ENCODE results near the gene KRTAP27-1. TPM values are rescaled to one million over a fixed set of nuclear protein-coding genes. Genes with fewer than 3 reads are reported as not detected.

The KRTAP27-1 gene
- total RNA-seq, 1 experiment from 2014 or later = not detected

DNA sequence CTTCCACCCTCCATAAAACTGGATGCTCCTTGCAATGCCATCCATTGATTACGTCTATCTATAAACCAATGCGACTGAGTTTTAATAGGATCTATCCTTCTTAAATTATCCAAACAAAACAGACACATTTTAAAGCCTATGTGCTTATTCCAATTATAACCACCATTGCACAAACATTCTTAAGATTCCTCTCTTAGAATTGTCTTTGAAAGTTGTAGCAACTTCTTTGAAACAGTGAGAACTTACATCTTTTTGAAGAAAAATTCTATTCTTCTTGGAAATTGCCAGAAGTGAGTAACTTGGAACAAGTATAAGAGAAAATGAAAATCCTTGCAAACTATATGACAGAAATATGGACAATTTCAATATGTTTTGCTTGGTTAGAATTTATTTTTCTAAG, 17.3 kb downstream of the KRTAP27-1 start, which contains the start of gene KRTAP26-1:
KRTAP26-1 (minus strand) TSS at position 101 of the 400 bp plus-strand sequence. CDS start 280 bp downstream, outside the sequence.
- Histone ChIP-seq H3K79me2 (ENCODE audit: insufficient read depth, low read length) (no peaks in the 10 kb centered on the region), H3K36me3 (ENCODE audit: control insufficient read depth in 1 of 2, insufficient read depth in 2 of 2, low read length in 2 of 2) (no peaks in the 10 kb centered on the region), H3K4me1 (ENCODE audit: control insufficient read depth in 1 of 2, insufficient read depth in 2 of 2, low read length in 2 of 2) (no peaks in the 10 kb centered on the region), H2AFZ (ENCODE audit: low read depth, low read length, poor library complexity, severe bottlenecking) (no peak within 1 kb of the TSS), H3K9ac (ENCODE audit: low read length) (no peak within 1 kb of the TSS), H3K27ac (ENCODE audit: low read depth, low read length) (no peak within 1 kb of the TSS), H3K27me3 (ENCODE audit: insufficient read depth, low read length) (no peaks in the 10 kb centered on the region), H3K9me3 (ENCODE audit: control insufficient read depth in 1 of 2, insufficient read depth in 1 of 2, low read depth in 1 of 2, low read length in 2 of 2) (peaks cover 10 to 26% of the 10 kb centered on the region in 2 experiments; a peak in 3 of 4 replicates), H3K4me2 (ENCODE audit: low read length) (no peak within 1 kb of the TSS), H4K20me1 (ENCODE audit: insufficient read depth) (no peaks in the 10 kb centered on the region), H3K4me3 (replicated peaks in 1 of 2; ENCODE audit: low read depth in 1 of 2, low read length in 2 of 2) (no peak within 1 kb of the TSS), H3K9me2 (ENCODE audit: insufficient read depth) (no peaks in the 10 kb centered on the region)
- ATAC-seq (no peak), DNase-seq (ENCODE audit: low read depth, low spot score) (no peak)
- intact Hi-C loops (cut with micrococcal nuclease) = no loop called here
- no TSS peak for BruUV-seq (replicated peaks)
- RAD21 ChIA-PET (ENCODE audit: low non-redundant PET in 1 of 2, low total read pairs in 2 of 2, uncharacterized antibody in 2 of 2, unreplicated experiment in 2 of 2) = no interaction called here
- TF ChIP-seq, protein P1, sequence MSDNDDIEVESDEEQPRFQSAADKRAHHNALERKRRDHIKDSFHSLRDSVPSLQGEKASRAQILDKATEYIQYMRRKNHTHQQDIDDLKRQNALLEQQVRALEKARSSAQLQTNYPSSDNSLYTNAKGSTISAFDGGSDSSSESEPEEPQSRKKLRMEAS (IDR thresholded peaks at IDR 0.05) = no peak
- no peak for TF ChIP-seq POLR2AphosphoS5 (IDR thresholded peaks at IDR 0.05; ENCODE audit: low read depth, low read length)
- TF ChIP-seq YY1 (IDR thresholded peaks at IDR 0.05; ENCODE audit: extremely low read depth, insufficient replicate concordance, low read depth, low read length) = no peak
- TF ChIP-seq CBX3 (IDR thresholded peaks at IDR 0.05; ENCODE audit: low read depth) = no peak
- TF ChIP-seq ZNF274 (IDR thresholded peaks at IDR 0.05; ENCODE audit: low read depth, low read length) = no peak
- TF ChIP-seq RAD21 (IDR thresholded peaks at IDR 0.05; ENCODE audit: low read depth) = no peak
- no peak for TF ChIP-seq FOSL1 (IDR thresholded peaks at IDR 0.05; ENCODE audit: low read depth)
- no peak for TF ChIP-seq SRF (IDR thresholded peaks at IDR 0.05; ENCODE audit: low read depth)
- no peak for TF ChIP-seq SIN3A (IDR thresholded peaks at IDR 0.05; ENCODE audit: low read depth)
- no peak for TF ChIP-seq JUND (IDR thresholded peaks at IDR 0.05)
- no peak for TF ChIP-seq EZH2 (IDR thresholded peaks at IDR 0.05)
- POLR2A ChIA-PET = no interaction called here
- CTCF ChIA-PET = no interaction called here

DNA sequence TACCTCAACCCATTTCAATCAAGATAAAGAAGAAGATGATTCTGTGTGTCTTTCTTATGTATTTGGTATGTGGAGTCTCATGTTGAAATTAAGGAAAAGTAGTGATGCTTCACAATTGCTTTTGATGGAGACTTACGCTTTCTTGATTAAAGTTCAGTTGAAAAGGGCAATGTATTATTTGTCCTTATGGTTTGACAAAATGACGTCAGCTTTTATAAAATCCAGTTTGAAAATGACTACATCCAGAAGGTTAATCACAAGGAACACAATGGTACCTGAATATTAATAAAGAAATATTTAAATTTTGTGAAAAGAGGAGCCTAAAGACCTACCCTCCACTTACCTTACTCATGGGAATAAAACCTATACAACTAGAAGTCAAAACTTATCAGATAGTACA, 21.8 kb downstream of the KRTAP27-1 start:
- Histone ChIP-seq H3K4me3 (replicated peaks in 1 of 2; ENCODE audit: low read depth in 1 of 2, low read length in 2 of 2) (no peak overlapping the region), H3K9me2 (ENCODE audit: insufficient read depth) (no peaks in the 10 kb centered on the region), H3K79me2 (ENCODE audit: insufficient read depth, low read length) (no peaks in the 10 kb centered on the region), H3K9ac (ENCODE audit: low read length) (no peak overlapping the region), H3K27ac (ENCODE audit: low read depth, low read length) (no peak overlapping the region), H3K4me1 (ENCODE audit: control insufficient read depth in 1 of 2, insufficient read depth in 2 of 2, low read length in 2 of 2) (no peaks in the 10 kb centered on the region), H2AFZ (ENCODE audit: low read depth, low read length, poor library complexity, severe bottlenecking) (no peak overlapping the region), H3K27me3 (ENCODE audit: insufficient read depth, low read length) (no peaks in the 10 kb centered on the region), H3K4me2 (ENCODE audit: low read length) (no peak overlapping the region), H4K20me1 (ENCODE audit: insufficient read depth) (no peaks in the 10 kb centered on the region), H3K36me3 (ENCODE audit: control insufficient read depth in 1 of 2, insufficient read depth in 2 of 2, low read length in 2 of 2) (no peaks in the 10 kb centered on the region), H3K9me3 (ENCODE audit: control insufficient read depth in 1 of 2, insufficient read depth in 1 of 2, low read depth in 1 of 2, low read length in 2 of 2) (peaks cover 14 to 30% of the 10 kb centered on the region in 2 experiments; a peak in 3 of 4 replicates)
- CTCF ChIA-PET = no interaction called here
- intact Hi-C loops (cut with micrococcal nuclease) = no loop called here
- DNase-seq (ENCODE audit: low read depth, low spot score) (no peak), ATAC-seq (no peak)
- no TSS peak for BruUV-seq (replicated peaks)
- RAD21 ChIA-PET (ENCODE audit: low non-redundant PET in 1 of 2, low total read pairs in 2 of 2, uncharacterized antibody in 2 of 2, unreplicated experiment in 2 of 2) = no interaction called here
- POLR2A ChIA-PET = no interaction called here
- TF ChIP-seq JUND (IDR thresholded peaks at IDR 0.05) (no peak), FOSL1 (IDR thresholded peaks at IDR 0.05; ENCODE audit: low read depth) (no peak), POLR2AphosphoS5 (IDR thresholded peaks at IDR 0.05; ENCODE audit: low read depth, low read length) (no peak), SIN3A (IDR thresholded peaks at IDR 0.05; ENCODE audit: low read depth) (no peak), EZH2 (IDR thresholded peaks at IDR 0.05) (no peak), EZH2phosphoT487 (IDR thresholded peaks at IDR 0.05; ENCODE audit: borderline replicate concordance) (no peak), YY1 (IDR thresholded peaks at IDR 0.05; ENCODE audit: extremely low read depth, insufficient replicate concordance, low read depth, low read length) (no peak), ELF1 (IDR thresholded peaks at IDR 0.05; ENCODE audit: borderline replicate concordance, low read depth) (no peak), SRF (IDR thresholded peaks at IDR 0.05; ENCODE audit: low read depth) (no peak), POLR2A (IDR thresholded peaks at IDR 0.05; ENCODE audit: borderline replicate concordance, extremely low read depth, insufficient read depth, insufficient read length) (no peak), CEBPB (IDR thresholded peaks at IDR 0.05; ENCODE audit: low read depth) (no peak), ZNF274 (IDR thresholded peaks at IDR 0.05; ENCODE audit: low read depth, low read length) (no peak), ZFX (IDR thresholded peaks at IDR 0.05) (no peak), SP1 (IDR thresholded peaks at IDR 0.05; ENCODE audit: low read depth) (no peak)
- TF ChIP-seq, protein P2, sequence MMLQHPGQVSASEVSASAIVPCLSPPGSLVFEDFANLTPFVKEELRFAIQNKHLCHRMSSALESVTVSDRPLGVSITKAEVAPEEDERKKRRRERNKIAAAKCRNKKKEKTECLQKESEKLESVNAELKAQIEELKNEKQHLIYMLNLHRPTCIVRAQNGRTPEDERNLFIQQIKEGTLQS (IDR thresholded peaks at IDR 0.05) = no peak
- TF ChIP-seq, protein P1 (IDR thresholded peaks at IDR 0.05) = no peak
- TF ChIP-seq, protein P3, sequence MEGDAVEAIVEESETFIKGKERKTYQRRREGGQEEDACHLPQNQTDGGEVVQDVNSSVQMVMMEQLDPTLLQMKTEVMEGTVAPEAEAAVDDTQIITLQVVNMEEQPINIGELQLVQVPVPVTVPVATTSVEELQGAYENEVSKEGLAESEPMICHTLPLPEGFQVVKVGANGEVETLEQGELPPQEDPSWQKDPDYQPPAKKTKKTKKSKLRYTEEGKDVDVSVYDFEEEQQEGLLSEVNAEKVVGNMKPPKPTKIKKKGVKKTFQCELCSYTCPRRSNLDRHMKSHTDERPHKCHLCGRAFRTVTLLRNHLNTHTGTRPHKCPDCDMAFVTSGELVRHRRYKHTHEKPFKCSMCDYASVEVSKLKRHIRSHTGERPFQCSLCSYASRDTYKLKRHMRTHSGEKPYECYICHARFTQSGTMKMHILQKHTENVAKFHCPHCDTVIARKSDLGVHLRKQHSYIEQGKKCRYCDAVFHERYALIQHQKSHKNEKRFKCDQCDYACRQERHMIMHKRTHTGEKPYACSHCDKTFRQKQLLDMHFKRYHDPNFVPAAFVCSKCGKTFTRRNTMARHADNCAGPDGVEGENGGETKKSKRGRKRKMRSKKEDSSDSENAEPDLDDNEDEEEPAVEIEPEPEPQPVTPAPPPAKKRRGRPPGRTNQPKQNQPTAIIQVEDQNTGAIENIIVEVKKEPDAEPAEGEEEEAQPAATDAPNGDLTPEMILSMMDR (IDR thresholded peaks at IDR 0.05 in 2 of 3, conservative IDR thresholded peaks at IDR 0.05 in 1 of 3; ENCODE audit: borderline replicate concordance in 1 of 3, insufficient read depth in 1 of 3, low read depth in 2 of 3, low read length in 2 of 3) = no peak

All from HCT116 (cell line).